CD8-positive, alpha-beta memory T cell (primary cell): ENCODE data around the gene PLA2G2D. TPM values are rescaled to one million over a fixed set of nuclear protein-coding genes. Genes with fewer than 3 reads are reported as not detected.

Experiments used
- CTCF ChIA-PET: fragments of 350-600 bp; sonication (Branson Sonifier 250); formaldehyde crosslinking; loops from one replicate; lab custom pipeline; 2021; ENCODE audit warnings: antibody characterized with exemption; lab: Charles Lee
- POLR2A ChIA-PET: fragments of 350-600 bp; sonication (Branson Sonifier 250); formaldehyde crosslinking; loops from one replicate; lab custom pipeline; 2021; ENCODE audit warnings: antibody characterized with exemption; lab: Charles Lee
- DNase-seq, 5 donors: peaks; one replicate each; pipeline versions ENCODE4 v3.0.0 to v3.0.0-alpha.2; 2020 to 2022; ENCODE audit warnings: mixed read lengths in 1 of 5
- H3K27ac ChIP-seq: one replicate; pipeline ENCODE4 v1.7.0; 2013; ENCODE audit warnings: low read depth, mild to moderate bottlenecking, low read length, moderate library complexity
- H3K27me3 ChIP-seq: 2 replicates; pipeline ENCODE4 v1.7.0; 2013; ENCODE audit warnings: low read length, mild to moderate bottlenecking; ENCODE audit not compliant: insufficient read depth, poor library complexity, severe bottlenecking
- H3K36me3 ChIP-seq: 2 replicates; pipeline ENCODE4 v1.7.0; 2013; ENCODE audit warnings: mild to moderate bottlenecking, low read length, moderate library complexity; ENCODE audit not compliant: insufficient read depth
- H3K4me1 ChIP-seq: 2 replicates; pipeline ENCODE4 v1.7.0; 2013; ENCODE audit warnings: mild to moderate bottlenecking, low read length, moderate library complexity; ENCODE audit not compliant: insufficient read depth
- H3K4me3 ChIP-seq: 2 replicates; pipeline ENCODE4 v1.7.0; 2013; ENCODE audit warnings: mild to moderate bottlenecking, low read length
- H3K9me3 ChIP-seq: 2 replicates; pipeline ENCODE4 v1.7.0; 2013; ENCODE audit warnings: mild to moderate bottlenecking, low read length
- H3K27ac Mint-ChIP-seq, 8 donors: one replicate each; pipeline ENCODE4 v1.8.0; 2020 to 2021; ENCODE audit warnings: mixed read lengths in 8 of 8, mild to moderate bottlenecking in 6 of 8, inconsistent platforms in 3 of 8, moderate library complexity in 3 of 8
- H3K27me3 Mint-ChIP-seq, 2 donors: one replicate each; pipeline ENCODE4 v1.8.0; 2020 to 2021; ENCODE audit warnings: mixed read lengths in 2 of 2, mild to moderate bottlenecking in 1 of 2, moderate library complexity in 1 of 2
- H3K36me3 Mint-ChIP-seq, 3 donors: one replicate each; pipeline ENCODE4 v1.8.0; 2020 to 2021; ENCODE audit warnings: mixed read lengths in 3 of 3, inconsistent platforms in 1 of 3, mild to moderate bottlenecking in 1 of 3
- H3K4me1 Mint-ChIP-seq, 3 donors: one replicate each; pipeline ENCODE4 v1.8.0; 2020 to 2021; ENCODE audit warnings: mixed read lengths in 3 of 3, inconsistent platforms in 1 of 3, mild to moderate bottlenecking in 1 of 3
- H3K4me3 Mint-ChIP-seq, 7 donors: one replicate each; pipeline ENCODE4 v1.8.0; 2020 to 2021; ENCODE audit warnings: mixed read lengths in 7 of 7, mild to moderate bottlenecking in 6 of 7, moderate library complexity in 4 of 7, inconsistent platforms in 2 of 7
- H3K9me3 Mint-ChIP-seq, 5 donors: one replicate each; pipeline ENCODE4 v1.8.0; 2020 to 2022; ENCODE audit warnings: mixed read lengths in 5 of 5, mild to moderate bottlenecking in 3 of 5, moderate library complexity in 2 of 5, inconsistent platforms in 1 of 5
- polyA plus RNA-seq: library from polyadenylated mRNA; unstranded; fragments of 300-500 nt; fragmentation: Illumina TruSeq; gene quantifications from one replicate; pipeline ENCODE4 v1.2.3, GENCODE V29; 2021
- total RNA-seq, 2 experiments: library from RNA; stranded (reverse); gene quantifications; one replicate each; pipeline ENCODE4 v1.2.3, GENCODE V29; 2021

PLA2G2D gene
- total and polyA plus RNA-seq, 3 experiments from 2014 or later: not detected

- Mint-ChIP-seq H3K36me3 (peaks cover 0 to 3% (median 0%) of the 10 kb centered on the region in 3 donors), H3K9me3 (no peaks in the 10 kb centered on the region), H3K4me3 (no peak overlapping the region), H3K4me1 (no peaks in the 10 kb centered on the region), H3K27ac (no peak overlapping the region), H3K27me3 (peaks cover 5 to 10% of the 10 kb centered on the region in 2 donors)
- no peak for DNase-seq
- Histone ChIP-seq H3K4me1 (no peaks in the 10 kb centered on the region), H3K27me3 (no peaks in the 10 kb centered on the region), H3K9me3 (no peaks in the 10 kb centered on the region), H3K4me3 (no peak overlapping the region), H3K27ac (no peak overlapping the region), H3K36me3 (no peaks in the 10 kb centered on the region)
- ChIA-PET CTCF (no interaction called here), POLR2A (no interaction called here)
Measured at GRCh38 chr1:20095564-20096434, 23.5 kb downstream of the PLA2G2D start.

GRCh38 chr1:20093940-20094391 lies 25.4 kb downstream of the PLA2G2D start:
- POLR2A ChIA-PET: no interaction called here
- H3K27ac ChIP-seq: no peak overlapping the region
- no peak overlapping the region for H3K4me3 Mint-ChIP-seq
- H3K9me3 Mint-ChIP-seq: peaks cover 0 to 4% (median 0%) of the 10 kb centered on the region in 5 donors
- no peaks in the 10 kb centered on the region for H3K9me3 ChIP-seq
- no peaks in the 10 kb centered on the region for H3K4me1 ChIP-seq
- H3K4me1 Mint-ChIP-seq: no peaks in the 10 kb centered on the region
- H3K27me3 Mint-ChIP-seq: peaks cover 5 to 13% of the 10 kb centered on the region in 2 donors
- CTCF ChIA-PET: no interaction called here
- H3K27ac Mint-ChIP-seq: no peak overlapping the region
- no peaks in the 10 kb centered on the region for H3K27me3 ChIP-seq
- no peak overlapping the region for H3K4me3 ChIP-seq
- peaks cover 0 to 3% (median 0%) of the 10 kb centered on the region in 3 donors for H3K36me3 Mint-ChIP-seq
- H3K36me3 ChIP-seq: no peaks in the 10 kb centered on the region
- DNase-seq: no peak

- no peak overlapping the region for H3K27ac ChIP-seq
- H3K27me3 ChIP-seq: no peaks in the 10 kb centered on the region
- H3K9me3 ChIP-seq: no peaks in the 10 kb centered on the region
- DNase-seq: no peak
- Mint-ChIP-seq H3K4me3 (no peak overlapping the region), H3K9me3 (peaks cover 0 to 4% (median 0%) of the 10 kb centered on the region in 5 donors), H3K36me3 (peaks cover 0 to 3% (median 0%) of the 10 kb centered on the region in 3 donors), H3K27ac (peak overlapping the region in 2 of 8 donors; percentile 60 to 91), H3K27me3 (peaks cover 5 to 13% of the 10 kb centered on the region in 2 donors), H3K4me1 (no peaks in the 10 kb centered on the region)
- H3K36me3 ChIP-seq: no peaks in the 10 kb centered on the region
- no peak overlapping the region for H3K4me3 ChIP-seq
- POLR2A ChIA-PET: no interaction called here
- CTCF ChIA-PET: no interaction called here
- no peaks in the 10 kb centered on the region for H3K4me1 ChIP-seq
Measured at GRCh38 chr1:20093303-20093702, 26.0 kb downstream of the PLA2G2D start.

- no peak overlapping the region for H3K4me3 ChIP-seq
- no peaks in the 10 kb centered on the region for H3K36me3 ChIP-seq
- no peak overlapping the region for H3K27ac Mint-ChIP-seq
- no peaks in the 10 kb centered on the region for H3K4me1 ChIP-seq
- H3K4me3 Mint-ChIP-seq: no peak overlapping the region
- ChIA-PET POLR2A (no interaction called here), CTCF (no interaction called here)
- H3K9me3 ChIP-seq: no peaks in the 10 kb centered on the region
- peaks cover 0 to 4% (median 0%) of the 10 kb centered on the region in 5 donors for H3K9me3 Mint-ChIP-seq
- no peak for DNase-seq
- H3K36me3 Mint-ChIP-seq: no peaks in the 10 kb centered on the region
- no peaks in the 10 kb centered on the region for H3K27me3 ChIP-seq
- peaks cover 1 to 16% of the 10 kb centered on the region in 2 donors for H3K27me3 Mint-ChIP-seq
- H3K4me1 Mint-ChIP-seq: no peaks in the 10 kb centered on the region
- no peak overlapping the region for H3K27ac ChIP-seq
Measured at GRCh38 chr1:20090641-20091040, 28.7 kb downstream of the PLA2G2D start.

- CTCF ChIA-PET: no interaction called here
- no peak for DNase-seq
Measured at GRCh38 chr1:20090119-20090518, 29.2 kb downstream of the PLA2G2D start.

GRCh38 chr1:20089328-20090077 lies 29.8 kb downstream of the PLA2G2D start:
- Mint-ChIP-seq H3K36me3 (no peaks in the 10 kb centered on the region), H3K9me3 (peaks cover 0 to 4% (median 0%) of the 10 kb centered on the region in 5 donors), H3K4me3 (no peak overlapping the region), H3K4me1 (no peaks in the 10 kb centered on the region), H3K27ac (no peak overlapping the region), H3K27me3 (peaks cover 1 to 16% of the 10 kb centered on the region in 2 donors)
- H3K27me3 ChIP-seq: no peaks in the 10 kb centered on the region
- no peaks in the 10 kb centered on the region for H3K36me3 ChIP-seq
- no peak overlapping the region for H3K4me3 ChIP-seq
- no peaks in the 10 kb centered on the region for H3K9me3 ChIP-seq
- H3K4me1 ChIP-seq: no peaks in the 10 kb centered on the region
- no peak overlapping the region for H3K27ac ChIP-seq
- no peak for DNase-seq
- POLR2A ChIA-PET: no interaction called here
- CTCF ChIA-PET: no interaction called here

More at GRCh38 chr1:20090119-20090518, 29.2 kb downstream of the PLA2G2D start:
- Mint-ChIP-seq H3K27me3 (peaks cover 1 to 16% of the 10 kb centered on the region in 2 donors), H3K4me3 (no peak overlapping the region), H3K9me3 (peaks cover 0 to 4% (median 0%) of the 10 kb centered on the region in 5 donors), H3K27ac (no peak overlapping the region), H3K4me1 (no peaks in the 10 kb centered on the region), H3K36me3 (no peaks in the 10 kb centered on the region)
- no peaks in the 10 kb centered on the region for H3K4me1 ChIP-seq
- H3K36me3 ChIP-seq: no peaks in the 10 kb centered on the region
- H3K9me3 ChIP-seq: no peaks in the 10 kb centered on the region
- H3K27ac ChIP-seq: no peak overlapping the region
- POLR2A ChIA-PET: no interaction called here
- no peaks in the 10 kb centered on the region for H3K27me3 ChIP-seq
- H3K4me3 ChIP-seq: no peak overlapping the region

- peaks cover 0 to 4% (median 0%) of the 10 kb centered on the region in 5 donors for H3K9me3 Mint-ChIP-seq
- no peak for DNase-seq
- no peaks in the 10 kb centered on the region for H3K4me1 Mint-ChIP-seq
- H3K4me3 ChIP-seq: no peak overlapping the region
- H3K27ac Mint-ChIP-seq: no peak overlapping the region
- ChIA-PET CTCF (no interaction called here), POLR2A (no interaction called here)
- peaks cover 2 to 20% of the 10 kb centered on the region in 2 donors for H3K27me3 Mint-ChIP-seq
- H3K27ac ChIP-seq: no peak overlapping the region
- no peaks in the 10 kb centered on the region for H3K36me3 ChIP-seq
- no peaks in the 10 kb centered on the region for H3K9me3 ChIP-seq
- H3K27me3 ChIP-seq: no peaks in the 10 kb centered on the region
- H3K36me3 Mint-ChIP-seq: no peaks in the 10 kb centered on the region
- no peaks in the 10 kb centered on the region for H3K4me1 ChIP-seq
- no peak overlapping the region for H3K4me3 Mint-ChIP-seq
Measured at GRCh38 chr1:20087668-20088067, 31.7 kb downstream of the PLA2G2D start.

- Histone ChIP-seq H3K27ac (no peak overlapping the region), H3K36me3 (no peaks in the 10 kb centered on the region), H3K27me3 (no peaks in the 10 kb centered on the region), H3K9me3 (no peaks in the 10 kb centered on the region), H3K4me1 (no peaks in the 10 kb centered on the region), H3K4me3 (no peak overlapping the region)
- ChIA-PET CTCF (no interaction called here), POLR2A (no interaction called here)
- Mint-ChIP-seq H3K9me3 (peaks cover 0 to 4% (median 0%) of the 10 kb centered on the region in 5 donors), H3K36me3 (no peaks in the 10 kb centered on the region), H3K27me3 (peaks cover 7 to 23% of the 10 kb centered on the region in 2 donors), H3K4me1 (no peaks in the 10 kb centered on the region), H3K27ac (no peak overlapping the region), H3K4me3 (no peak overlapping the region)
- no peak for DNase-seq
Measured at GRCh38 chr1:20086800-20087199, 32.5 kb downstream of the PLA2G2D start.
